Measurements from ENCODE around the gene AKAP6.

- TF ChIP-seq CBFB (IDR thresholded peaks at IDR 0.05; ENCODE audit: low read depth) (no peak), SP1 (IDR thresholded peaks at IDR 0.05; ENCODE audit: low read depth, low read length) (no peak), USF1 (IDR thresholded peaks at IDR 0.05; ENCODE audit: borderline replicate concordance, extremely low read length, insufficient read depth, low read depth, low read length) (no peak), NFIC (IDR thresholded peaks at IDR 0.05; ENCODE audit: low read depth, low read length) (no peak), JUND (IDR thresholded peaks at IDR 0.05; ENCODE audit: low read depth, low read length) (no peak), EP300 (IDR thresholded peaks at IDR 0.05; ENCODE audit: borderline replicate concordance in 1 of 2, control insufficient read depth in 1 of 2, low read depth in 2 of 2, low read length in 2 of 2) (no peak), CREB1 (IDR thresholded peaks at IDR 0.05; ENCODE audit: low read depth) (no peak), CTCF (IDR thresholded peaks at IDR 0.05 in 2 of 3, conservative IDR thresholded peaks at IDR 0.05 in 1 of 3; ENCODE audit: control insufficient read depth in 2 of 3, extremely low read depth in 1 of 3, insufficient read depth in 1 of 3, low read depth in 3 of 3, low read length in 3 of 3) (no peak)
Measured at GRCh38 chr14:32434880-32435279, 105.8 kb downstream of the AKAP6 start.
